GM21717 (cell line): Measurements from ENCODE around the gene OBSCN.

Experiments
- ATAC-seq: cut with Tn5 transposase; IDR thresholded peaks from one replicate; pipeline ENCODE4 v1.9.1; 2021; ENCODE audit warnings: mild to moderate bottlenecking, moderate library complexity; ENCODE audit not compliant: unreplicated experiment

The OBSCN gene

DNA sequence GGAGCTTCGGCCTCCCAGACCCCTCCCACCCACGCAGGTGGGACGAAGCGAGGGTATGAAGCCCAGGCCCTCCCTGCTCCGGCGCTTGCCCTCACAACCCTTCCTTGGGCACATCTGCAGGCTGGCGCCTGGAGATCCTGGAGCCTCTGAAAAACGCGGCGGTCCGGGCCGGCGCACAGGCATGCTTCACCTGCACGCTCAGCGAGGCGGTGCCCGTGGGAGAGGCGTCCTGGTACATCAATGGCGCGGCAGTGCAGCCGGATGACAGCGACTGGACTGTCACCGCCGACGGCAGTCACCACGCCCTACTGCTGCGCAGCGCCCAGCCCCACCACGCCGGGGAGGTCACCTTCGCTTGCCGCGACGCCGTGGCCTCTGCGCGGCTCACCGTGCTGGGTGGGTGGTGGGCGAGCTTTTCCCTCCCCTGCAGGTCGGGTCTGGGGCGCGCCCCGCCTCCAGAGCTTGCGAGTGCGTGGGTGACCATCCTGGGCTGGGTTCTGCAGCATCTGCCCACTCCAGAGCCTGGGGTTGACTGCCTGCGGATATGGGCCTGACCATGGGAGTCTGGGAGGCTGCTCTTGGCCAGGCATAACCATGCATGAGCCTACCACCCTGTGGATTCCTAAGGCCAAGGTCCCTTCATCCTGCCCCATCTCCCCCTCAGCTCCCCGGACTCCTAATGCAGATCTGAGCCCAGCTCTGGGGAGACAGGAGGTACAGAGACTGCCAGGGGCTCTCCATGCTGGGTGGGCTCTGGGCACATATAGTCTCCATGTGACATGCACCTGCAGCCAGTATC is 108.9 kb downstream of the OBSCN start:
- no peak for ATAC-seq

DNA sequence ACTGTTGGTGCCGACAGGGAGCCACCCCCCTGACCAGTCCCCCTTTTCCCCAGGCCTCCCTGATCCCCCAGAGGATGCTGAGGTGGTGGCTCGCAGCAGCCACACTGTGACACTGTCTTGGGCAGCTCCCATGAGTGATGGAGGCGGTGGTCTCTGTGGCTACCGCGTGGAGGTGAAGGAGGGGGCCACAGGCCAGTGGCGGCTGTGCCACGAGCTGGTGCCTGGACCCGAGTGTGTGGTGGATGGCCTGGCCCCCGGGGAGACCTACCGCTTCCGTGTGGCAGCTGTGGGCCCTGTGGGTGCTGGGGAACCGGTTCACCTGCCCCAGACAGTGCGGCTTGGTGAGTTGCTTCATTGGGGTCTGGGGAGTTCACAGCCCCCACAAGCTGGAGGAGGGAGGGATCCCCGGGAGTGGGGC is 109.6 kb downstream of the OBSCN start:
- no peak for ATAC-seq

DNA sequence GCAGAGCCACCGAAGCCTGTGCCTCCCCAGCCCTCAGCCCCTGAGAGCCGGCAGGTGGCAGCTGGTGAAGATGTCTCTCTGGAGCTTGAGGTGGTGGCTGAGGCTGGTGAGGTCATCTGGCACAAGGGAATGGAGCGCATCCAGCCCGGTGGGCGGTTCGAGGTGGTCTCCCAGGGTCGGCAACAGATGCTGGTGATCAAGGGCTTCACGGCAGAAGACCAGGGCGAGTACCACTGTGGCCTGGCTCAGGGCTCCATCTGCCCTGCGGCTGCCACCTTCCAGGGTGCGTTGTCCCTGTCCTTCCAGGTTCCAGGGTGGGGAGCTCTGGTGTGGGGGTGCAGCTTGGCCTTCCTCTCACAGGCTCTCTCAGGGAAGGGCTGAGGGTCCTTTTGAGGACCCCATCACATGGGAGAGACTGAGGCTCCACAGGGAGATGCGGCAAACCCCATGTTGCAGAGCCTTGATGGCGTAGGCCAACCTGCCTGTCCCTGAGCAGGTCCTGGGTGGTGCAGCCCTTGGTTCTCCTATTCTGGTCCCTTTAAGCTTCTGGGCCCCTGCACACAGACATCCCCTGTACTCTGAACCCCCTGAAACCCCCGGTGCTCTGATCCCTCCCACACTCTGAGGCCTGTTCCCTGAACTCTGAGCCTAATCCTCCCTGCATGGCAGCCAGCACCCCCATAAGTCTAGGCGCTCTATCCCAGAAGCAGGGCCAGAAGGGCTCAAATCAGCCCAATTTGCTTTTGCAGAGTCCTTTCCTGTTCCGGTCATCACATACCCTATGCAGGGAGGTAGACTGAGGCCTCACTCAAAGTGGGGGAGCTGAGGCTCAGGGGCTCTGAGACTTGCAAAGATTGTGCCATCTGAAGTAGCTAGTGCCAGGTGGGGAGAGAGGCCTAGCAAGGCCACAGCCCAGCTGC is 110.3 kb downstream of the OBSCN start:
- no peak for ATAC-seq

DNA sequence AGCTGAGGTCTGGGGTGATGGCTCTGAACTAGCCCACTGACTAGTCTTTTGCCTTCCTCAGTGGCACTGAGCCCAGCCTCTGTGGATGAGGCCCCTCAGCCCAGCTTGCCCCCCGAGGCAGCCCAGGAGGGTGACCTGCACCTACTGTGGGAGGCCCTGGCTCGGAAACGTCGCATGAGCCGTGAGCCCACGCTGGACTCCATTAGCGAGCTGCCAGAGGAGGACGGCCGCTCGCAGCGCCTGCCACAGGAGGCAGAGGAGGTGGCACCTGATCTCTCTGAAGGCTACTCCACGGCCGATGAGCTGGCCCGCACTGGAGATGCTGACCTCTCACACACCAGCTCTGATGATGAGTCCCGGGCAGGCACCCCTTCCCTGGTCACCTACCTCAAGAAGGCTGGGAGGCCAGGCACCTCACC is 111.0 kb downstream of the OBSCN start:
- no peak for ATAC-seq

DNA sequence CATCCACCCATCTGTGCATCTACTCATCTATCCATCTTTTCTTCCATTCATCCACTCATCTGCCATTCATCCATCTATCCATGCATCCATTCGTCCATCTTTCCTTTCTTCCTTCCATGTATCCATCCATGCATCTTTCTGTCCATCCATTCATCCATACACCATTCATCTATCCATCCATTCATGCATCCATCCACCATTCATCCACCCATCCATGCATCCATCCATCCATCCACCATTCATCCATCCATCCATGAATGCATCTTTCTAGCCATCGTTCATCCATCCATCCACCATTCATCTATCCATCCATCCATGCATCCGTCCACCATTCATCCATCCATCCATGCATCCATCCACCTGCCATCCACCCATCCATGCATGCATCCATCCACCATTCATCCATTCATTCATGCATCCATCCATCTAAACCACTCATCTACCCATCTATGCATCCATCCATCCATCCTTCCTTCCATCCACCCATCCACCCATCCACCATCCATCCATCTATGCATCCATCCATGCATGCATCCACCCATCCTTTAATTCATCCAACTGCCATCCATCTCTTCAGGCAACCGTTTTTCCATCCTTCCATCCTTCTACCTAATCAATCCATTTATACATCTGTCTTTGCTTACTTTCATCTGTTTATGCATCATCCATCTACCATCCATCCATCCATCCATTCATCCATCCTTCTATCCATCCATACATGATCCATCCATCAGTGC is 111.7 kb downstream of the OBSCN start:
- ATAC-seq = no peak

DNA sequence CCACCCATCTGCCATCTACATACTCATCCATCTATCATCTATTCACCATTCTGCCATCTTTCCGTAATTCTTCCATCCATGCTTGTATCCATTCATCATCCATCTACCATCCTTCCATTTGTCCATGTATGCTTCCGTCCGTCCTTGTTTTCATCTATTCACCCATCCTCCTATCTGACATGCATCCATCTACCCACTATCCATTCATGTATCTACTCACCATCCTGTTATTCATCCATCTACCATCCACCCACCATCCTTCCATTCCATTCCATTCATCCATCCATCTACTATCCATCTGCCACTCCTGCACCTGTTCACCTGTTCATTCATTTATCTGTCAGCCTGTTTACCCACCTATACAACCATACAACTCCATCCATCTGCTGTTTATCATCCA is 112.5 kb downstream of the OBSCN start:
- ATAC-seq = no peak

DNA sequence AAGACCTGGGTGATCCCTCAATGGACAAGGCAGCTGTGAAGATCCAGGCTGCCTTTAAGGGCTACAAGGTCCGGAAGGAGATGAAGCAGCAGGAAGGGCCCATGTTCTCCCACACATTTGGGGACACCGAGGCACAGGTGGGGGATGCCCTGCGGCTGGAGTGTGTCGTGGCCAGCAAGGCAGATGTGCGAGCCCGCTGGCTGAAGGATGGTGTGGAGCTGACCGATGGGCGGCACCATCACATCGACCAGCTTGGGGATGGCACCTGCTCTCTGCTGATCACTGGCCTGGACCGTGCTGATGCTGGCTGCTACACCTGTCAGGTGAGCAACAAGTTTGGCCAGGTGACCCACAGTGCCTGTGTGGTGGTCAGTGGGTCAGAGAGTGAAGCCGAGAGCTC is 113.6 kb downstream of the OBSCN start:
- no peak for ATAC-seq

DNA sequence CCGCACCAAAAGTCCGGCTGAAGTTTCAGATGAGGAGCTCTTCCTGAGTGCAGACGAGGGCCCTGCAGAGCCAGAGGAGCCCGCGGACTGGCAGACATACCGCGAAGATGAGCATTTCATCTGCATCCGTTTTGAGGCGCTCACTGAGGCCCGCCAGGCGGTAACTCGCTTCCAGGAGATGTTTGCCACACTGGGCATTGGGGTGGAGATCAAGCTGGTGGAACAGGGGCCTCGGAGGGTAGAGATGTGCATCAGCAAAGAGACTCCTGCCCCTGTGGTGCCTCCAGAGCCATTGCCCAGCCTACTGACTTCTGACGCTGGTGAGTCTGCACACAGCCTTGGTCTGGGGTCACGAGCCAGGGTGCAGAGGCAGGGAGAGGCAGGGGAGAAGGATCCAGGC is 114.1 kb downstream of the OBSCN start:
- no peak for ATAC-seq

DNA sequence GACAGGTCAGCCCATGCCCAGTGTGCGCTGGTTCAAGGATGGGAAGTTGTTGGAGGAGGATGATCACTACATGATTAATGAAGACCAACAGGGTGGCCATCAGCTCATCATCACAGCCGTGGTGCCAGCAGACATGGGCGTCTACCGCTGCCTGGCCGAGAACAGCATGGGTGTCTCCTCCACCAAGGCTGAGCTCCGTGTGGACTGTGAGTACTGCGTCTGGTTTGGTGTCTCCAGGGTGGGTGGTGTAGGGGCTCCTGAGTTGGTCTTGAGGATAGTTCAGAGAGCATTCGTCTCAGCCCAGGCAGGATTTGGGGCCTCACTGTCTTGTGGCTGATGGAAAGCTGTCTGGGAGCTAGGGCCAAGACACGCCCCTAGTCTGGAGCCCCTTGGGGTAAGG is 115.6 kb downstream of the OBSCN start:
- no peak for ATAC-seq

DNA sequence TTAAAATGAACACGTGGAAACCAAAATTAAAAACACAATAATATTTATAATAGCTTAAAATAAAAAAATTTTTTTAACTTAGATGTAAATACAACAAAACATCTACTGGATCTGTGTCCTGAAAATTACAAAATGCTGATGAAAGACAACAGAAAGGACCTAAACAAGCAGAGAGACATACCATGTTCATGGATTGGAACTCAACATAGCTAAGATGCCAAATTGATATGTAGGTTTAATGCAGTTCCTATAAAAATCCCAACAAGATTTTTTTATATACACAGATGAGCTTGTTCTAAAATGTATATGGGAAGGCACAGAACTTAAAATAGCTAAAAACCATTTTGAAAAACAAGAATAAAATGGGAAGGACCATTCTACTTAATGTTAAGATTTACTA is 117.4 kb downstream of the OBSCN start:
- ATAC-seq = no peak

DNA sequence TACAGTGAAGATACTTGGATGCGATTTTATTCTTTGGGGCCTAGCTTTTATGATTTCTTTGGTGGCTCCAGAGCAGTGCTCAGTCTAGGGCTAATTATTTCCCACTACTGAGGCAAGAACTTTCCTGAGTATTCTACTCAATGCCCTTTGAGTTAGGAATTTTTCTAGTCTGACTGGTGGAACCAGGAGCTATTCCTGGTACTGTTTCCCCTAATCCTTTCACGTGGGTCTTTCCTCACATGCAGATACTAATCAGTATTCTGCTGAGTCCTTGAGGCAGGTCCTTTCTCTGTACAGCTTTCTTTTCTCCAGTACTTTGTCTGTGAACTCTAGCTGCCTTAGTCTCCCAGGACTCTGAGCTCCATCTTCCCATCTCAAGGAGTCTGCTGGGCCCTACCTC is 122.0 kb downstream of the OBSCN start:
- no peak for ATAC-seq

DNA sequence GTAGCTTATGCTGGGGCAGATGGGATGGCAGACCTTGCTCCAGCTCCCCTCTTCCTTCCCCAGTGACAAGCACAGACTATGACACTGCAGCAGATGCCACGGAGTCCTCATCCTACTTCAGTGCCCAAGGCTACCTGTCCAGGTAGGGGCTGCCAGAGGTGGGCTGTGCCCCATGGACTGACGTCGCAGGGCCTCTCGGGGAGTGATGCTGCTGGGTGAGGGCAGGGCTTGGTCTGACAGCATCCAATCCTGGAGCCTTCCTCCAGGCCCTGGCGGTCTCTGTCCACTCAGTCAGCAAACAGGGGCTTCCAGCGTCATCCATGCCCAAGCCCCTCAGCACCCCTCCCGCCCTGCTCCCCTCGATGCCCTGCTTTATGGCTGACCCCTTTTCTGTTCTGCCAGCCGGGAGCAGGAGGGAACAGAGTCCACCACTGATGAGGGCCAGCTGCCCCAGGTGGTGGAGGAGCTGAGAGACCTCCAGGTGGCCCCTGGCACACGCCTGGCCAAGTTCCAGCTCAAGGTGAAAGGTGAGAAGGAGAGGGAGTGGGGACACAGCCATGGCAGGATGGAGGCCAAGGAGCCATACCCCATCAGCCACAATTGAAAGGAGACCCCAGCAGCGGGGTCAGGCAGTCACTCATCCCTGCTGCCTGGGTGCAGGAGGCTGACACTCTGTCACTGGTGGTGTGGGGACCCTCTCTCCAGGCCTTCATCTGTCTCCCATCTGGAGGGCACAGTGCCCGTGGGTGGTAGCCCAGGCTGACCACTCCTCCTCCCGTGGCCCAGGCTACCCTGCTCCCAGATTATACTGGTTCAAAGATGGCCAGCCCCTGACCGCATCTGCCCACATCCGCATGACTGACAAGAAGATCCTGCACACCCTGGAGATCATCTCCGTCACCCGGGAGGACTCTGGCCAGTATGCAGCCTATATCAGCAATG is 125.2 kb downstream of the OBSCN start:
- ATAC-seq = no peak

DNA sequence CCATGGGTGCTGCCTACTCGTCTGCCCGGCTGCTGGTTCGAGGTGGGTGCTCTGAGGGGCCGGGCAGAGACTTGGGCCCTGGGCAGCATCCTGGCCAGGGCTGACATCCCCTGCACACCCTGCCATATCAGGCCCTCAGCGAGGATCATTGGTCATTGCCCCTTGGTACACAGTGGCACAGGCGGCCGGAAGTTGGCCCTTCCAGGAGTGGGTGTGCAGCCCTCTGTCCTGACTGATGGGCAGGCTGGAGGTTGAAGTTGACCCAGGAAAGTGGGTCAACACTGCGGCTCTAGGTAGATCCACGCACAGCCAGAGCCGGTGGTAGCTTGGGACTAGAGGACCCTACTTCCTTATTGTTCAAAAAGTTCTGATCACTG is 125.9 kb downstream of the OBSCN start:
- ATAC-seq = no peak

DNA sequence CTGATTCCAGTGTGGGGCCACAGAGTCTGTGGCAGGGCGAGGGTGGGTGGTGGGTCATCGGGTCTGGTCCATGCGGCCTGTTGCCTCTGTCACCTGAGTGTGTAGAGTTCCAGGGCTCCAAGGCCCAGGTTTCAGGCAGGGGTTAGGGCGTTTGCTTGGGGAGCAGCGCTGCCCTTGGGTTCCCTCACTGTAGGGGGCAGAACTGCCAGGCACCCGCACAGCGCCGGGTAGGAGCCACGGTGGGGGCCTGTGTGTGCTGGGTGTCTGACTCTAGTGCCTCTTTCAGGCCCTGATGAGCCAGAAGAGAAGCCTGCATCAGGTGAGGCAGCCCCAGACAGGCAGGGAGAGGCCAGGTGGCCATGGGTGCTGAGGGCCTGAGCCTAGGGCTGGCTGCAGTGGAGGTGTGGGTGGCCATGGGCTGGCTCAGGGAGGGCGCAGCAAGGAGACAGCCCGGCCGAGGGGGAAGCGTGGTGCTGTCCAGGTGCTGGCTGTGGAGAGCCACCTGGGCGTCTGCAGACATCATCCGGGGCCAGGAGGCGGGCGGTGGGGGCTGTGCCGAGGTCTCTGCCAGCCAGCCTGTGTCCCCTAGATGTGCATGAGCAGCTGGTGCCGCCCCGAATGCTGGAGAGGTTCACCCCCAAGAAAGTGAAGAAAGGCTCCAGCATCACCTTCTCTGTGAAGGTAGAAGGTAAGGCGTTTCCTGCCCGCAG is 126.5 kb downstream of the OBSCN start:
- no peak for ATAC-seq

DNA sequence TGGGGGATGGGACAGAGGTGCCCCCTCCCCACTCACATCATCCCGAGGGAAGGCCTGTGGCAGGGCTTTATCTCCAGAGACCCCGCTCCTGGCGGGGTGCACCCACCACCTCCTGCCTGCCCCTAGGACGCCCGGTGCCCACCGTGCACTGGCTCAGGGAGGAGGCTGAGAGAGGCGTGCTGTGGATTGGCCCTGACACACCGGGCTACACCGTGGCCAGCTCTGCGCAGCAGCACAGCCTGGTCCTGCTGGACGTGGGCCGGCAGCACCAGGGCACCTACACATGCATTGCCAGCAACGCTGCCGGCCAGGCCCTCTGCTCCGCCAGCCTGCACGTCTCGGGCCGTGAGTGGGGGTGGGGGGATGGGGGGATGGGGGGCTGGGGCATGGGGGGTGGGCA is 127.1 kb downstream of the OBSCN start:
- no peak for ATAC-seq

DNA sequence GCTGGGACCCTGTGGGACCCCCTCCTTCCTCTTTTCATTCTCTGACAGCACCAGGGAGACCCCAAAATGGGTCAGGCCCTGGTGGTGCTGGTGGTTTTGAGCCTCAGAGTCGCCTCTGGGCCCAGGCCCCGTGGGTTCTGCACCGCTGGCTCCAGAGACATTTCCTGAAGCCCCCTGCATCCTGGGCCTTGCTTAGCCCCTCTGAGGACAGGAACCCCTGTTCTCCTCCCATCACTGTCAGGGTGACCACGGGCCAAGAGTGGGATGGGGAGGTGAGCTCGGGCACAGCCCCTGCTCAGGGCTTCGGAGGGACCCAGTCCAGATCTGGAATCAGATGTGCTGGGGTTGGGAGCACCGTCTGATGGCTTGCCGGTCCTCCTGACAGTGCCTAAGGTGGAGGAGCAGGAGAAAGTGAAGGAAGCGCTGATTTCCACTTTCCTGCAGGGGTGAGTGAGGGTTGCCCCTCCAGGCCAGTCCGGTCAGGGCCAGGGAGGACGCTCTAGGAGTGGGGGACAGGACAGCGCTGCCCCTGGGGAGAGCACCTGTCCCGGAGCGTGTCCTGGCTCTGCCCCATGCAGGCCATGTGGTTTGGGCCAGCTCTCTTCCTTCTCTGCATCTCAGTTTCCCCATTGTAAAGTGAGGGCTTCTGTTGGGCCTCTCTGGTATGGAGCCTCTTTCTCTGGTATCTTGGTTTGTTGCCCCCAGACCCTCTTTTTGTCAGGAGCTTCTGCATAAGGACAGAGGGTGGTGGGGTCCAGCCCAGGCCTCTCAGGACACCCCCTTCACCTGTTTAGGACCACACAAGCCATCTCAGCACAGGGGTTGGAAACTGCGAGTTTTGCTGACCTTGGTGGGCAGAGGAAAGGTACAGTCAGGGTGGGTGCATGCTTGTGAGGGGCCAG is 127.8 kb downstream of the OBSCN start:
- ATAC-seq = no peak

DNA sequence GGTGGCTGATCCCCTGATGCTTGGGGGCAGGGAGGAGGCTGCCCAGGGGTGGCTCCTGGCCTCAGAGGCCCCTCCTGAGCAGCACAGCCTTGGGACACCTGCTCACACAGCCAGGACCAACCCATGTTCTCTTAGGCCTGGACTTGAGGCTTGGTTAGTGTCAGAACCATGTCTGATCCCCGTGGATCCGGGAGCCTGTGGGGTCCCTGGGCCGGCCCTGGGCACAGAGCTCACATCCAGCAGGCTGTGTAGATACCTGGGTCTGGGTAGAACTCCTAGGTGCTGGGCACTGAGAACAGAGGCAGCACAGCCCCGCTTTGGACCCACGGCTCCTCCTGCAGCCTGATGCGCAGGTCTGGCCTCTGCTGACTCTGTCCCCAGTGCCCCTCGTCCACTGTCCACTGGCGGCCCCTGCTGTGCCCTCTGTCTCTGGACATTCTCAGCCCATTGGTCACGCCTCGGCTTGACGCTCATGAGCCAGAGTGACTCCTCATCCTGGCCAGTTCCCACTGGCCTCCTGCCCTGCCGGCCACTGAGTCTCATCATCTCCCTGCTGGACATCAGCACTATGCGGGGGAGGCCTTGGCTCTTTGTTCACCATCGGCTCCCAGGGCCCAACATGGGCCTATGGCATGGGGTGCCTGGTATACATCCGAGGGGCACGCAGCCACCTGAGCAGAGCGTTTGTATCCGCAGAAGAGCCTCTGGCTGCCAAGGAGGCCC is 128.6 kb downstream of the OBSCN start:
- no peak for ATAC-seq

DNA sequence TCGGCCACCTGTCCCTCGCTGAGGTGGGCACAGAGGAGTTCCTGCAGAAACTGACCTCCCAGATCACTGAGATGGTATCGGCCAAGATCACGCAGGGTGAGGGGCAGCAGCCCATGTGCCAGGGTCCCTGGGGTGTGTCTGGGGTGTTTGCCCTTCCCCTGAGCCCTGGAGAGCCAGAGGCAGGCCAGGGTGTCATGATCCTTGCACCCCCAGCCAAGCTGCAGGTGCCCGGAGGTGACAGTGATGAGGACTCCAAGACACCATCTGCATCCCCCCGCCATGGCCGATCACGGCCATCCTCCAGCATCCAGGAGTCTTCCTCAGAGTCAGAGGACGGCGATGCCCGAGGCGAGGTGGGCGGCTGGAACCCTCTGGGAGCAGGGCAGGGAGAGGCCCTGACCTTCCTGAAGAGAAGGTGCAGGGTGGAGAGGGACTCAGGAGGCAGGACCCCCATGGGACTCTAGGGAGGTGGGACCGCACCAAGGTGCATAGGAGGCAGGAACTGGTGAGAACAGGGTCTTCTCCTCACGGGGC is 129.3 kb downstream of the OBSCN start:
- no peak for ATAC-seq
